PC-3 (cell line): ENCODE measurements around the gene ITSN1. TPM values are rescaled to one million over a fixed set of nuclear protein-coding genes. Genes with fewer than 3 reads are reported as not detected.

ENCODE experiments used
- ATAC-seq: fragments of 200-7000 bp; cut with Tn5 transposase; 2 replicates; pipeline ENCODE4 v1.9.1; 2020; ENCODE audit warnings: mild to moderate bottlenecking, moderate library complexity
- BruUV-seq: library from RNA; stranded (reverse); fragments of 400-500 nt; replicated peaks from 2 replicates; lab custom pipeline; 2021; lab: Mats Ljungman, UMichigan
- CTCF ChIA-PET: fragments of 300-600 bp; sonication (Branson Sonifier 250); formaldehyde crosslinking; loops from one replicate; lab custom pipeline; 2022; ENCODE audit warnings: antibody characterized with exemption; lab: Charles Lee
- POLR2A ChIA-PET: fragments of 300-600 bp; sonication (Branson Sonifier 250); formaldehyde crosslinking; loops from one replicate; lab custom pipeline; 2022; ENCODE audit warnings: antibody characterized with exemption; ENCODE audit not compliant: unreplicated experiment; lab: Charles Lee
- DNase-seq: peaks from one replicate; pipeline ENCODE4 v3.0.0-alpha.2; 2015
- H2AFZ ChIP-seq: fragments of 300-600 bp; sonication (generic); 2 replicates; pipeline ENCODE4 v1.6.0; 2016; ENCODE audit warnings: antibody characterized with exemption, low read length
- H3F3A ChIP-seq: fragments of 300-600 bp; sonication (generic); one replicate; pipeline ENCODE4 v1.6.0; 2017; ENCODE audit warnings: antibody characterized with exemption, low read length, control low read depth, mild to moderate bottlenecking; ENCODE audit not compliant: unreplicated experiment
- H3K27ac ChIP-seq: fragments of 300-600 bp; sonication (generic); 2 replicates; pipeline ENCODE4 v1.5.1; 2016; ENCODE audit warnings: mild to moderate bottlenecking, low read length
- H3K27me3 ChIP-seq: fragments of 300-600 bp; sonication (generic); 2 replicates; pipeline ENCODE4 v1.6.1; 2016; ENCODE audit warnings: low read length, mixed read lengths
- H3K36me3 ChIP-seq: fragments of 300-600 bp; sonication (generic); 2 replicates; pipeline ENCODE4 v1.6.1; 2016; ENCODE audit warnings: low read depth, mixed run types, low read length, mixed read lengths
- H3K4me1 ChIP-seq: fragments of 300-600 bp; sonication (generic); 2 replicates; pipeline ENCODE4 v1.5.1; 2016; ENCODE audit warnings: low read length; ENCODE audit not compliant: insufficient read depth
- H3K4me2 ChIP-seq: fragments of 300-600 bp; sonication (generic); 2 replicates; pipeline ENCODE4 v1.6.0; 2016; ENCODE audit warnings: low read length
- H3K4me3 ChIP-seq: fragments of 300-600 bp; sonication (generic); 2 replicates; pipeline ENCODE4 v1.5.1; 2016; ENCODE audit warnings: mild to moderate bottlenecking, low read length, mixed read lengths
- H3K79me2 ChIP-seq: fragments of 300-600 bp; sonication (generic); 2 replicates; pipeline ENCODE4 v1.6.1; 2017; ENCODE audit warnings: low read length, mixed read lengths
- H3K9ac ChIP-seq: fragments of 300-600 bp; sonication (generic); 2 replicates; pipeline ENCODE4 v1.6.0; 2016; ENCODE audit warnings: mild to moderate bottlenecking, low read length
- H3K9me2 ChIP-seq: fragments of 300-600 bp; sonication (generic); replicated peaks from 2 replicates; pipeline ENCODE4 v1.6.1; 2016; ENCODE audit warnings: mixed run types, low read length, mixed read lengths
- H3K9me3 ChIP-seq: fragments of 300-600 bp; sonication (generic); 2 replicates; pipeline ENCODE4 v1.6.1; 2016; ENCODE audit warnings: low read length, mixed read lengths
- H4K20me1 ChIP-seq: fragments of 300-600 bp; sonication (generic); 2 replicates; pipeline ENCODE4 v1.6.1; 2016; ENCODE audit warnings: low read length, mixed read lengths
- EZH2 ChIP-seq: fragments of 300-600 bp; sonication (generic); IDR thresholded peaks from one replicate; pipeline ENCODE4 v1.6.1; 2017; ENCODE audit warnings: antibody characterized with exemption, mild to moderate bottlenecking, low read length; ENCODE audit not compliant: unreplicated experiment
- EZH2phosphoT487 ChIP-seq: fragments of 300-600 bp; sonication (generic); IDR thresholded peaks from 2 replicates; pipeline ENCODE4 v1.6.1; 2018; ENCODE audit warnings: mild to moderate bottlenecking, antibody characterized with exemption, low read length, borderline replicate concordance
- intact Hi-C: fragments of 100-400 bp; cut with micrococcal nuclease; formaldehyde crosslinking; loops from 2 replicates; pipeline ENCODE4 v1.9.0; 2023
- total RNA-seq: library from RNA; depleted of rRNA; stranded (reverse); fragments of >200 nt; gene quantifications from 2 replicates; pipeline ENCODE4 v1.2.3, GENCODE V29; 2014
- TF ChIP-seq, protein P1 (sequence below): fragments of 300-600 bp; sonication (generic); conservative IDR thresholded peaks from 2 replicates; pipeline ENCODE4 v1.5.1; 2017; ENCODE audit warnings: antibody characterized with exemption, low read depth, mild to moderate bottlenecking, low read length

ITSN1 gene
- total RNA-seq, 1 experiment from 2014 or later: 45.6 TPM

DNA sequence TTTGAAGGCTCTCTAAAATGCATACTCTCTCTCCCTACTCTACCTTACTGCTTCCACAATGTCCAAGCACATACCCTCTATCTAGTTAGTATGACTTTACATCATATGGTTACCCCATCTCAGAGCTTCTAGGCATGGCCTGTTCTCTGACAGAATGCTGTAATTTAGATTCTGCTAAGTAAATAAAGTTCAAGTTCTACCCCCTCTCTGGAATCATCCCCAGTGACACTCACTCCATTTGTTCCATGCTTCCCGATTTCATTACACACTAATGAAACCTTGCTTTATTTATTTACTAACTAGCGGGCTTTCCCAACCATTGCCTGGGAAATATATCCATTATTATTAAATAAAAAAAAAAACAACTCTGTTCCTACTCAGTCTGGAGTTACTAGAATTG lies 8.0 kb upstream of the ITSN1 start:
- H3K79me2 ChIP-seq: peaks cover 33% of the 10 kb centered on the region
- H3K27me3 ChIP-seq: no peaks in the 10 kb centered on the region
- CTCF ChIA-PET: no interaction called here
- H3K4me1 ChIP-seq: no peaks in the 10 kb centered on the region
- peaks cover 11% of the 10 kb centered on the region for H3K36me3 ChIP-seq
- no peaks in the 10 kb centered on the region for H3K9me3 ChIP-seq
- ATAC-seq: no peak
- TF ChIP-seq, protein P1, sequence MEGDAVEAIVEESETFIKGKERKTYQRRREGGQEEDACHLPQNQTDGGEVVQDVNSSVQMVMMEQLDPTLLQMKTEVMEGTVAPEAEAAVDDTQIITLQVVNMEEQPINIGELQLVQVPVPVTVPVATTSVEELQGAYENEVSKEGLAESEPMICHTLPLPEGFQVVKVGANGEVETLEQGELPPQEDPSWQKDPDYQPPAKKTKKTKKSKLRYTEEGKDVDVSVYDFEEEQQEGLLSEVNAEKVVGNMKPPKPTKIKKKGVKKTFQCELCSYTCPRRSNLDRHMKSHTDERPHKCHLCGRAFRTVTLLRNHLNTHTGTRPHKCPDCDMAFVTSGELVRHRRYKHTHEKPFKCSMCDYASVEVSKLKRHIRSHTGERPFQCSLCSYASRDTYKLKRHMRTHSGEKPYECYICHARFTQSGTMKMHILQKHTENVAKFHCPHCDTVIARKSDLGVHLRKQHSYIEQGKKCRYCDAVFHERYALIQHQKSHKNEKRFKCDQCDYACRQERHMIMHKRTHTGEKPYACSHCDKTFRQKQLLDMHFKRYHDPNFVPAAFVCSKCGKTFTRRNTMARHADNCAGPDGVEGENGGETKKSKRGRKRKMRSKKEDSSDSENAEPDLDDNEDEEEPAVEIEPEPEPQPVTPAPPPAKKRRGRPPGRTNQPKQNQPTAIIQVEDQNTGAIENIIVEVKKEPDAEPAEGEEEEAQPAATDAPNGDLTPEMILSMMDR: no peak
- TF ChIP-seq EZH2phosphoT487: no peak
- H3F3A ChIP-seq: no peaks in the 10 kb centered on the region
- no peak overlapping the region for H3K9ac ChIP-seq
- H3K4me3 ChIP-seq: no peak overlapping the region
- intact Hi-C loops: no loop called here
- POLR2A ChIA-PET: no interaction called here
- BruUV-seq: no TSS peak
- no peak overlapping the region for H3K27ac ChIP-seq
- no peaks in the 10 kb centered on the region for H4K20me1 ChIP-seq
- DNase-seq: no peak
- no peak overlapping the region for H3K4me2 ChIP-seq
- H2AFZ ChIP-seq: no peak overlapping the region
- H3K9me2 ChIP-seq: no peaks in the 10 kb centered on the region

DNA sequence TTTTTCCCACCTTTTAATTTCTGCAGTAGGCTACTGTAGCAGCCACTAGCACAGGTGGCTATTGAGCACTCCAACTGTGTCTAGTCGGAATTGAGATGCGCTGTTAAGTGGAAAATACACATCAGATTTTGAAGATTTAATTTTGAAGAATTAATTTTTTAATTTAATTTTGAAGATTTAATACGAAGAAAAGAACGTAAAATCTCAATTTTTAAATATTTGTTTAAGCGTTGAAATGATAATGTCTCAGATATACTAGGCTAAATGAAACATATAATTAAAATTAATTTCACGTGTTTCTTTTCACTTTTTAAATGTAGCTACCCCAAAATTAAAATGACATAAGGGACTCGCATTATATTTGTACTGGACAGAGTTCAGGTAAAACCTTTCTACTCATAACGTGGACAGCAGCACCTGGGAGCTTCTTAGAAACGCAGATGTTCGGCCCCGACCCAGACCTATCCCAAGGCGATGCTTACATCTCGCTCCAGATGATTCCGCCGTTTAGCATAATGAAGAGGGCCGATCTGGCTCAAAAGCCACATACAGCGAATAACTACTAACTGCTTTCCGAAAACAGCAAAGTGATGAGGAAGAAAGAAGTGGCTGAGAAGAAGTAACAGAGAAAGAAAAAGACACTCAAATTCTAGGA lies 1.5 kb upstream of the ITSN1 start:
- Histone ChIP-seq H3K79me2 (peaks cover 73% of the 10 kb centered on the region), H3K4me2 (peak overlapping the region; percentile 92), H3K9ac (peak overlapping the region; percentile 78), H3K27me3 (no peaks in the 10 kb centered on the region), H3K4me1 (peaks cover 23% of the 10 kb centered on the region), H3F3A (no peaks in the 10 kb centered on the region), H3K36me3 (no peaks in the 10 kb centered on the region), H3K27ac (peak overlapping the region; percentile 34), H3K9me2 (no peaks in the 10 kb centered on the region), H4K20me1 (no peaks in the 10 kb centered on the region), H3K9me3 (no peaks in the 10 kb centered on the region), H2AFZ (peak overlapping the region; percentile 83), H3K4me3 (peak overlapping the region; percentile 91)
- ChIA-PET CTCF (no interaction called here), POLR2A (no interaction called here)
- intact Hi-C loops: loop anchor here (1.0 kb wide), 1 partner anchor 253 kb away; no protein-coding TSS in a partner anchor
- DNase-seq (peak; percentile 36), ATAC-seq (no peak)
- TF ChIP-seq EZH2phosphoT487: no peak
- TF ChIP-seq, protein P1: no peak
- TF ChIP-seq EZH2: no peak
- BruUV-seq: TSS peak; percentile 76
